AG04449 (cell line): ENCODE measurements around the gene CRADD.

Experiments used
- CTCF ChIA-PET: fragments of 350-600 bp; formaldehyde crosslinking; extraction: SDS; loops from one replicate; lab custom pipeline; 2021; ENCODE audit warnings: antibody characterized with exemption; lab: Yijun Ruan, JAX
- POLR2A ChIA-PET: fragments of 400-600, 350-600 bp; formaldehyde crosslinking; extraction: SDS; loops from one replicate; lab custom pipeline; 2020; ENCODE audit warnings: antibody characterized with exemption, inconsistent platforms; lab: Yijun Ruan, JAX
- DNase-seq: peaks from one replicate; pipeline ENCODE4 v3.0.0-alpha.2; 2010; ENCODE audit warnings: low read depth, low spot score
- H3K4me3 ChIP-seq: 2 replicates; pipeline ENCODE4 v1.5.1; 2011; ENCODE audit warnings: low read depth, mild to moderate bottlenecking, control low read depth, low read length
- TF ChIP-seq, protein P1 (sequence below): IDR thresholded peaks from one replicate; pipeline ENCODE4 v1.5.1; 2011; ENCODE audit warnings: mild to moderate bottlenecking, moderate library complexity, low read length, control low read depth, inconsistent platforms; ENCODE audit not compliant: insufficient read depth; ENCODE audit errors: missing control alignments

The CRADD gene

DNA sequence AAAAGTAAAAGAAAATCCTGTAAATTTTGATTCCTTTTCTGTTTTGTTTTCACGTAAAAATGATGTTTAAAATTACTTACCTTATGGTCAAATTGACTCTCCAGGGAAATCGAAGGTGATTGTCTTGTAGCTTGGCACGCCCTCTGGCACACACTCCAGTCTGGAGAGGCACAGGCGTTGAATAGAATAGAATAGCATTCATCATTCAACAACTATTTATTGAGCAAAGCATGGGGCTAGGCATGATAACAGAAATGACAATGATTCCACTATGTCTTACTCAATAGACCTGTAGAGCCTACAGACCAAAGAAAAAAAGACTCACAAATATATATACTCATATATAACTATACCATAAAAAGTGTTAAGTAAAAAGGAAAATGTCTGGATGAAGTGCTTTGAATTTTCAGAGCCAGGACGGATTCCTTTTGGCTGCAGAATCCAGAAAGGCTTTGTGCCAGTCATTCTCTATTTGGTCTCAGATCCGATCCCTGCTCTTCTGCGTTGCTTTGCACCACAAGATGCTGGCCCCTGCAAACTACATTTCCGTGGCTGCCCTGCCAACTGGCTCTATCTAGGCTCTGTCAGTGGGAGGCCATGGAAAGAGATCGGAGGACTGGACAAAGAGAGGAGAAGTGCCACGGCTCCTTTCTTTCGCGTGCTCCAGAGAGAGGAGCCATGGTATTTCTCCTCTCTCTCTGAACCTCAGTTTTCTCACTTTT, 231.8 kb downstream of the CRADD start:
- TF ChIP-seq, protein P1, sequence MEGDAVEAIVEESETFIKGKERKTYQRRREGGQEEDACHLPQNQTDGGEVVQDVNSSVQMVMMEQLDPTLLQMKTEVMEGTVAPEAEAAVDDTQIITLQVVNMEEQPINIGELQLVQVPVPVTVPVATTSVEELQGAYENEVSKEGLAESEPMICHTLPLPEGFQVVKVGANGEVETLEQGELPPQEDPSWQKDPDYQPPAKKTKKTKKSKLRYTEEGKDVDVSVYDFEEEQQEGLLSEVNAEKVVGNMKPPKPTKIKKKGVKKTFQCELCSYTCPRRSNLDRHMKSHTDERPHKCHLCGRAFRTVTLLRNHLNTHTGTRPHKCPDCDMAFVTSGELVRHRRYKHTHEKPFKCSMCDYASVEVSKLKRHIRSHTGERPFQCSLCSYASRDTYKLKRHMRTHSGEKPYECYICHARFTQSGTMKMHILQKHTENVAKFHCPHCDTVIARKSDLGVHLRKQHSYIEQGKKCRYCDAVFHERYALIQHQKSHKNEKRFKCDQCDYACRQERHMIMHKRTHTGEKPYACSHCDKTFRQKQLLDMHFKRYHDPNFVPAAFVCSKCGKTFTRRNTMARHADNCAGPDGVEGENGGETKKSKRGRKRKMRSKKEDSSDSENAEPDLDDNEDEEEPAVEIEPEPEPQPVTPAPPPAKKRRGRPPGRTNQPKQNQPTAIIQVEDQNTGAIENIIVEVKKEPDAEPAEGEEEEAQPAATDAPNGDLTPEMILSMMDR = no peak
- no peak for DNase-seq
- H3K4me3 ChIP-seq = no peak overlapping the region
- POLR2A ChIA-PET = no interaction called here
- CTCF ChIA-PET = no interaction called here

- ChIA-PET POLR2A (interaction anchor here (1.1 kb wide), 1 partner anchor 25 kb away, joined by 5 read pairs; no protein-coding TSS in a partner anchor), CTCF (interaction anchor here (0.8 to 3.3 kb wide), 4 partner anchors 16 to 190 kb away, joined by 3 to 15 read pairs (median 6); no protein-coding TSS in a partner anchor)
- DNase-seq = no peak
- TF ChIP-seq, protein P1 = no peak
- H3K4me3 ChIP-seq = no peak overlapping the region
Observed at GRCh38 chr12:93911396-93911795, 234.2 kb downstream of the CRADD start.

DNA sequence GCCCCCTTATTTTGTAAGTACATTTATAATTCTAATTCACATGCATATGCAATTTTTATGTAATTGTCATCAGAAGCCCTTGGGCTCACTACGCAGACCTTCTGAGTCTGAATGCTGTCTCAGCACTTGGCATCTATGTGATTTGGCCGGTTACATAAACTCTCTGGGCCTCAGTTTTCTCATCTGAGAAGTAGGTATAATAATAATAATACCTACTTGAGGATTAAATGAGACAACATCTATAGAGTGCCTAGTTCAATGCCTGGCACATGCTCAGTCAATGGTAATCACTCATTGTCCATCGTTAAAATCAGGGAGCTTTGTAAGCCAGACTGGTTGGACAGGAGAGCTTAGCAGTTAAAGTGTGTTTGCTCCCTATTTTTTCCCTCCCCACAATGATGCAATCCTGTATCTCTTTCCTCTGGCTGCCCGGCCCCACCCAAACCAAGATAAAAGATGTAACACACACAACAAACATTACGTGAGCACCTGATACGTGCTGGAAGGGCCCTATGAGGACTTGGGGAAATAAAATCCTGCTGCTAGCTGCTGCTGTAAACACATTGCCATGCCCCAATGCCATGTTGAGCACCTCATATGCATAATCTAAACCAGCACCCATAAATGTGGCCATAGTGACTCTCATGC, 235.0 kb downstream of the CRADD start:
- ChIA-PET POLR2A (interaction anchor here (1.1 kb wide), 1 partner anchor 26 kb away, joined by 5 read pairs; no protein-coding TSS in a partner anchor), CTCF (interaction anchor here (0.8 to 3.3 kb wide), 4 partner anchors 17 to 189 kb away, joined by 3 to 15 read pairs (median 6); no protein-coding TSS in a partner anchor)
- no peak for DNase-seq
- no peak overlapping the region for H3K4me3 ChIP-seq
- TF ChIP-seq, protein P1 = no peak

DNA sequence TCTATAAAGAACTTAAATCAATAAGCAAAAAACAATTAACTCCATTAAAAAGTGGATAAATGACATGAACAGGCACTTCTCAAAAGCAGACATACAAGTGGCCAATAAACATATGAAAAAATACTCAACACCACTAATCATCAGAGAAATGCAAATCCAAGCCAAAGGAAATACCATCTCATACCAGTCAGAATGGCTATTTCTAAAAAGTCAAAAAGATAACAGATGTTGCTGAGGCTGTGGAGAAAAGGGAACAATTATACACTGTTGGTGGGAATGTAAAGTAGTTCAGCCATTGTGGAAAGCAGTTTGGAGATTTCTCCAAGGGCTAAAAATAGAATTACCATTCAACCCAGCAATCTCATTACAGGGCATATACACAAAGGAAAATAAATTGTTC, 236.7 kb downstream of the CRADD start:
- TF ChIP-seq, protein P1 = no peak
- CTCF ChIA-PET = no interaction called here
- peak; percentile 61 for DNase-seq
- POLR2A ChIA-PET = no interaction called here
- no peak overlapping the region for H3K4me3 ChIP-seq

DNA sequence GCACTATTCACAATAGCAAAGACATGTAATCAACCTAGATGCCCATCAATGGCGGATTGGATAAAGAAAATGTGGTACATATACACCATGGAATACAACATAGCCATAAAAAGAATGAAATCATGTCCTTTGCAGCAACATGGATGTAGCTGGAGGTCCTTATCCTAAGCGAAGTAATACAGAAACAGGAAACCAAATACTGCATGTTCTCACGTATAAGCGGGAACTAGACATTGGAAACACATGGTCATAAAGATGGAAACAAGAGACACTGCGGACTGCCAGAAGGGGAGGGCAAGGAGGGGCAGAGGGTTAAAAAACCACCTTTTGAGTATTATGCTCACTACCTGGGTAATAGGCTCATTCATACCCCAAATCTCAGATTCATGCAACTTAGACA, 237.1 kb downstream of the CRADD start:
- POLR2A ChIA-PET = no interaction called here
- H3K4me3 ChIP-seq = no peak overlapping the region
- TF ChIP-seq, protein P1 = no peak
- DNase-seq = no peak
- CTCF ChIA-PET = interaction anchor here (1.4 kb wide), 1 partner anchor 187 kb away, joined by 4 read pairs; no protein-coding TSS in a partner anchor

DNA sequence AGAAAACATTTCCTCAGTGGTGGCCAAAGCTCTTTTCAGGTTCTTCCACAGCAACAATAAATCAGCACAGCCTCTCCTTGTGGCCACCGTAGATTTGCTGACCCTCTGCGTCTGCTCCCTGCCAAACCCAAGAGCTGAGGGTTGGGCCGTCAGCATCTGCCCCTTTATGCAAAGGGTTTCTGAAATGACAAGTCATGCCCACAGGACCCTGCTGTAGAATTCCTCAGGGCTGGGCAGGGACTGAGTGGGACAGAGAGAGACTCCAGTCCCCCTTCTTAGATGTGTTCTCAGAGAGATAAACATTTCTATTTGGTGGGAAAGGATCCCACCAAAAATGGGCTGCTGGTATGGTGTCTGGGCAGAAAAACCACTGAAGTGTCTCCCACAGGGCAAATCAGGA, 238.2 kb downstream of the CRADD start:
- TF ChIP-seq, protein P1 = no peak
- DNase-seq = no peak
- CTCF ChIA-PET = interaction anchor here (1.3 to 1.4 kb wide), 2 partner anchors 185 to 186 kb away, joined by 3 to 4 read pairs; no protein-coding TSS in a partner anchor
- POLR2A ChIA-PET = no interaction called here
- no peak overlapping the region for H3K4me3 ChIP-seq
